Endothelial cell (in vitro differentiated cells): ENCODE measurements around the gene NLGN1. TPM values are rescaled to one million over a fixed set of nuclear protein-coding genes. Genes with fewer than 3 reads are reported as not detected.

Source experiments
- DNase-seq: peaks from one replicate; pipeline ENCODE4 v3.0.0; 2021; ENCODE audit warnings: low spot score
- H3K27ac Mint-ChIP-seq: one replicate; pipeline ENCODE4 v1.8.0; 2021; ENCODE audit warnings: mixed read lengths, inconsistent platforms; ENCODE audit not compliant: unreplicated experiment
- H3K27me3 Mint-ChIP-seq: one replicate; pipeline ENCODE4 v1.8.0; 2021; ENCODE audit warnings: mild to moderate bottlenecking, moderate library complexity, mixed read lengths, inconsistent platforms; ENCODE audit not compliant: unreplicated experiment
- H3K36me3 Mint-ChIP-seq: one replicate; pipeline ENCODE4 v1.8.0; 2021; ENCODE audit warnings: mild to moderate bottlenecking, low read depth, mixed read lengths, inconsistent platforms; ENCODE audit not compliant: unreplicated experiment
- H3K4me1 Mint-ChIP-seq: one replicate; pipeline ENCODE4 v1.8.0; 2021; ENCODE audit warnings: mild to moderate bottlenecking, mixed read lengths, inconsistent platforms; ENCODE audit not compliant: unreplicated experiment
- H3K4me3 Mint-ChIP-seq: one replicate; pipeline ENCODE4 v1.8.0; 2021; ENCODE audit warnings: mild to moderate bottlenecking, mixed read lengths, inconsistent platforms; ENCODE audit not compliant: unreplicated experiment
- H3K9me3 Mint-ChIP-seq: one replicate; pipeline ENCODE4 v1.8.0; 2021; ENCODE audit warnings: mixed read lengths, inconsistent platforms; ENCODE audit not compliant: unreplicated experiment
- CTCF ChIP-seq: fragments of 200-600 bp; sonication (generic); IDR thresholded peaks from one replicate; pipeline ENCODE4 v1.5.0; 2021; ENCODE audit warnings: antibody characterized with exemption; ENCODE audit not compliant: unreplicated experiment
- total RNA-seq: library from RNA; stranded (reverse); fragmentation: NEBNext Ultra II Directional; extraction: Animal tissue kit (Norgen Biotek cat#: 25700); gene quantifications from one replicate; pipeline ENCODE4 v1.2.1, GENCODE V29; 2021; ENCODE audit not compliant: unreplicated experiment

The NLGN1 gene
- total RNA-seq, 1 donor from 2014 or later = 27.6 TPM

- no peak overlapping the region for H3K27ac Mint-ChIP-seq
- no peak for TF ChIP-seq CTCF
- no peak for DNase-seq
- H3K36me3 Mint-ChIP-seq = no peaks in the 10 kb centered on the region
- H3K4me3 Mint-ChIP-seq = no peak overlapping the region
- peaks cover 1% of the 10 kb centered on the region for H3K27me3 Mint-ChIP-seq
- peaks cover 2% of the 10 kb centered on the region for H3K4me1 Mint-ChIP-seq
- no peaks in the 10 kb centered on the region for H3K9me3 Mint-ChIP-seq
These were observed 664.2 kb downstream of the NLGN1 start for GRCh38 chr3:174061731-174062130.

- no peak overlapping the region for H3K27ac Mint-ChIP-seq
- no peak for DNase-seq
- no peak overlapping the region for H3K4me3 Mint-ChIP-seq
- peaks cover 1% of the 10 kb centered on the region for H3K27me3 Mint-ChIP-seq
- no peaks in the 10 kb centered on the region for H3K36me3 Mint-ChIP-seq
- no peaks in the 10 kb centered on the region for H3K9me3 Mint-ChIP-seq
- no peak for TF ChIP-seq CTCF
- peaks cover 2% of the 10 kb centered on the region for H3K4me1 Mint-ChIP-seq
These were observed 665.4 kb downstream of the NLGN1 start for GRCh38 chr3:174062923-174063322.

GRCh38 chr3:174068035-174068434 is 670.5 kb downstream of the NLGN1 start:
- Mint-ChIP-seq H3K4me1 (no peaks in the 10 kb centered on the region), H3K27me3 (peaks cover 1% of the 10 kb centered on the region), H3K36me3 (no peaks in the 10 kb centered on the region), H3K27ac (no peak overlapping the region), H3K9me3 (no peaks in the 10 kb centered on the region), H3K4me3 (no peak overlapping the region)
- DNase-seq = no peak
- TF ChIP-seq CTCF = no peak

DNA sequence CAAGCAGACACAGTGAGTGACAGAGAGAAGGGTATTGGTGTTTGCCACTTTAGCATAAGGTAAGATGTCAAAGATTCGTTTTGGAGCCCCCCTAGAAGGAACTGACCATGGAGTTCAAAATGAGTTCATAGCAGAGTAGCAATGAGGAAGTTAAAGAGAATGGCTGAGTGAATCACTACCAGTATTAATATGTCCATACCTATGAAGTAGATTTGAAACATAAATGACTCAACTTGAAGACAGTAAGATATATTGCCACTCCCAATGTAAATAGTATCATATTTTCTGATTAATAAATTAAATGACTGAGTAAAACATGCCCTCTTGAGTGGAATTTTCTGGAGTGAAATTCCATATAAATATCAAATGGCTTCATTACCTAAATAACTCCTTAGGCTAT is 675.1 kb downstream of the NLGN1 start:
- DNase-seq = no peak
- TF ChIP-seq CTCF = no peak
- Mint-ChIP-seq H3K9me3 (no peaks in the 10 kb centered on the region), H3K4me3 (no peak overlapping the region), H3K36me3 (no peaks in the 10 kb centered on the region), H3K4me1 (peaks cover 4% of the 10 kb centered on the region), H3K27me3 (no peaks in the 10 kb centered on the region), H3K27ac (no peak overlapping the region)

DNA sequence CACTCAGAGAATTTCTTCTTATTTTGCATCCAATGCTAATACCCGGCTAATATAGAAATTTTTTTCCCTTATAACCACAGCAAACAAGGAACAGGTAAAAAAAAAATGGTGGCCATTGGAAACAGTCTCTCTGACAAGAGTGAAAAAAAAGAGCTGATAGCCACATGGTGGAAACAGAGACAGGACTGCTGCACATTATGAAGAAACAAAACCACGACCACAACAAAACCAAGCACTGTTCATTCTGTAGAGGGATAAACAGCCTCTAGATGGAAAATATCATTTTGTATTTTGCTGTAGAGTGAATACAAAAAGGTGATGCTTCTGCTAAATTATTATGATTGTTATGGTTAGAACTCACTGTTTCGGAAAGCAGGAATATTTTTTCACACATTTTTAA is 686.2 kb downstream of the NLGN1 start:
- no peak overlapping the region for H3K4me3 Mint-ChIP-seq
- no peak for TF ChIP-seq CTCF
- H3K27me3 Mint-ChIP-seq = no peaks in the 10 kb centered on the region
- no peaks in the 10 kb centered on the region for H3K9me3 Mint-ChIP-seq
- H3K36me3 Mint-ChIP-seq = no peaks in the 10 kb centered on the region
- no peaks in the 10 kb centered on the region for H3K4me1 Mint-ChIP-seq
- DNase-seq = no peak
- no peak overlapping the region for H3K27ac Mint-ChIP-seq
